ENCODE measurements around the gene LEO1. TPM values are rescaled to one million over a fixed set of nuclear protein-coding genes. Genes with fewer than 3 reads are reported as not detected.

Gene LEO1
- total and polyA plus RNA-seq, 10 of the 15 experiments (the other 5 are each of a cell fraction or from before 2014, with no cell fraction given): 13.6 to 50.6 (median 32.4) TPM

GRCh38 chr15:51947124-51947523, 24.5 kb downstream of the LEO1 start:
- FAIRE-seq (no peak), ATAC-seq (no peak), DNase-seq (ENCODE audit: low read depth, low spot score) (no peak)
- WGBS (ENCODE audit: insufficient coverage, insufficient replicate concordance, low lambda C conversion rate, missing lambda C conversion rate): 79% methylated on average over 2 of the region's 2 CpGs
- Histone ChIP-seq H3K9me3 (replicated peaks; ENCODE audit: control insufficient read depth, insufficient read depth, low read length) (no peaks in the 10 kb centered on the region), H3K4me3 (no peak overlapping the region), H3K27me3 (replicated peaks in 1 of 2; ENCODE audit: control insufficient read depth in 2 of 2, insufficient read depth in 2 of 2, low read length in 1 of 2) (no peaks in the 10 kb centered on the region), H3K4me1 (ENCODE audit: control insufficient read depth, insufficient read depth, low read length) (no peaks in the 10 kb centered on the region), H3K27ac (ENCODE audit: control insufficient read depth, insufficient read depth) (no peak overlapping the region), H3K36me3 (ENCODE audit: control insufficient read depth in 2 of 2, insufficient read depth in 2 of 2, low read length in 1 of 2) (peaks cover 21 to 64% of the 10 kb centered on the region in 2 experiments), H3K4me2 (ENCODE audit: control insufficient read depth, insufficient read depth) (no peak overlapping the region), H3K9ac (ENCODE audit: control insufficient read depth, insufficient read depth, low read length) (no peak overlapping the region), H4K20me1 (ENCODE audit: control insufficient read depth, insufficient read depth) (no peaks in the 10 kb centered on the region), H2AFZ (ENCODE audit: control insufficient read depth, low read depth, low read length) (no peak overlapping the region), H3K79me2 (ENCODE audit: control insufficient read depth, insufficient read depth, low read length) (no peaks in the 10 kb centered on the region; the same call in 1 of the 2 replicates)
- POLR2A ChIA-PET: interaction anchor here (0.6 kb wide), 1 partner anchor 11 kb away, joined by 3 read pairs; no protein-coding TSS in a partner anchor
- intact Hi-C loops (cut with micrococcal nuclease; ENCODE audit: unreplicated experiment): no loop called here
- SMC1A ChIA-PET (ENCODE audit: uncharacterized antibody, unreplicated experiment): interaction anchor here (0.7 kb wide), 1 partner anchor 815 kb away, joined by 3 read pairs; no protein-coding TSS in a partner anchor
- CTCF ChIA-PET: interaction anchor here (1.1 kb wide), 1 partner anchor 261 kb away, joined by 3 read pairs; no protein-coding TSS in a partner anchor
- in situ Hi-C loops (cut with MboI): no loop called here
- TF ChIP-seq NR2C1 (IDR thresholded peaks at IDR 0.05): no peak
- no peak for TF ChIP-seq HCFC1 (IDR thresholded peaks at IDR 0.05; ENCODE audit: low read length)
- TF ChIP-seq YY1 (IDR thresholded peaks at IDR 0.05; ENCODE audit: low read depth, low read length): no peak
- no peak for TF ChIP-seq ZNF24 (IDR thresholded peaks at IDR 0.05)
- TF ChIP-seq HSF1 (IDR thresholded peaks at IDR 0.05; ENCODE audit: low read depth, low read length): no peak
- TF ChIP-seq MLLT1 (IDR thresholded peaks at IDR 0.05): no peak
- TF ChIP-seq RAD51 (IDR thresholded peaks at IDR 0.05): no peak
- TF ChIP-seq IKZF1 (conservative IDR thresholded peaks at IDR 0.05): no peak
- no peak for TF ChIP-seq CTCF (IDR thresholded peaks at IDR 0.05 in 2 of 3, conservative IDR thresholded peaks at IDR 0.05 in 1 of 3; ENCODE audit: control insufficient read depth in 2 of 3, extremely low read depth in 1 of 3, insufficient read depth in 1 of 3, low read depth in 3 of 3, low read length in 3 of 3)
- TF ChIP-seq SMC3 (IDR thresholded peaks at IDR 0.05; ENCODE audit: borderline replicate concordance, low read length): no peak
- TF ChIP-seq SUPT20H (IDR thresholded peaks at IDR 0.05; ENCODE audit: borderline replicate concordance, control insufficient read depth, low read depth, low read length): no peak
- TF ChIP-seq SKIL (IDR thresholded peaks at IDR 0.05; ENCODE audit: low read depth, poor library complexity, severe bottlenecking): no peak
- no peak for TF ChIP-seq BMI1 (IDR thresholded peaks at IDR 0.05; ENCODE audit: borderline replicate concordance)
- no peak for TF ChIP-seq CBX5 (IDR thresholded peaks at IDR 0.05; ENCODE audit: low read depth)
- no peak for TF ChIP-seq NFIC (IDR thresholded peaks at IDR 0.05; ENCODE audit: low read depth, low read length)
- TF ChIP-seq BRCA1 (IDR thresholded peaks at IDR 0.05; ENCODE audit: low read depth, low read length): no peak
- RAD21 ChIA-PET (ENCODE audit: unreplicated experiment): interaction anchor here (1.0 kb wide), 1 partner anchor 11 kb away, joined by 3 read pairs; no protein-coding TSS in a partner anchor
- no TSS peak for BruUV-seq (replicated peaks)
